Stimulated activated CD4-positive, alpha-beta T cell treated with anti-CD3 and anti-CD28 coated beads, Interleukin-15, amount 100 ng/mL, for 1 hour (primary cell): ENCODE measurements around the gene GPR25.

Source experiments
- DNase-seq, 2 donors: peaks; one replicate each; pipeline ENCODE4 v3.0.0-alpha.2; 2020; ENCODE audit warnings: low read depth in 1 of 2, low spot score in 1 of 2

GPR25 gene

GRCh38 chr1:200869753-200870391, 2.9 kb upstream of the GPR25 start:
- DNase-seq, result no peak

DNA sequence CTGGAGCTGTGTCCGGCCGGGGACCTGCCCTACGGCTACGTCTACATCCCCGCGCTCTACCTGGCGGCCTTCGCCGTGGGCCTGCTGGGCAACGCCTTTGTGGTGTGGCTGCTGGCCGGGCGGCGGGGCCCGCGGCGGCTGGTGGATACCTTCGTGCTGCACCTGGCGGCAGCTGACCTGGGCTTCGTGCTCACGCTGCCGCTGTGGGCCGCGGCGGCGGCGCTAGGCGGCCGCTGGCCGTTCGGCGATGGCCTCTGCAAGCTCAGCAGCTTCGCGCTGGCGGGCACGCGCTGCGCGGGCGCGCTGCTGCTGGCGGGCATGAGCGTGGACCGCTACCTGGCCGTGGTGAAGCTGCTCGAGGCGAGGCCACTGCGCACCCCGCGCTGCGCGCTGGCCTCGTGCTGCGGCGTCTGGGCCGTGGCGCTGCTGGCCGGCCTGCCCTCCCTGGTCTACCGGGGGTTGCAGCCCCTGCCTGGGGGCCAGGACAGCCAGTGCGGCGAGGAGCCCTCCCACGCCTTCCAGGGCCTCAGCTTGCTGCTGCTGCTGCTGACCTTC, 412 bp downstream of the GPR25 start:
- DNase-seq, result no peak

GRCh38 chr1:200873671-200874397, 1.1 kb downstream of the GPR25 start:
- DNase-seq, result no peak

- no peak for DNase-seq
Measured at GRCh38 chr1:200874694-200875093, 1.9 kb downstream of the GPR25 start.

GRCh38 chr1:200875416-200875815, 2.6 kb downstream of the GPR25 start:
- no peak for DNase-seq

- no peak for DNase-seq
Measured at GRCh38 chr1:200877010-200877409, 4.2 kb downstream of the GPR25 start.

GRCh38 chr1:200877839-200878551, 5.2 kb downstream of the GPR25 start:
- DNase-seq, result no peak

DNA sequence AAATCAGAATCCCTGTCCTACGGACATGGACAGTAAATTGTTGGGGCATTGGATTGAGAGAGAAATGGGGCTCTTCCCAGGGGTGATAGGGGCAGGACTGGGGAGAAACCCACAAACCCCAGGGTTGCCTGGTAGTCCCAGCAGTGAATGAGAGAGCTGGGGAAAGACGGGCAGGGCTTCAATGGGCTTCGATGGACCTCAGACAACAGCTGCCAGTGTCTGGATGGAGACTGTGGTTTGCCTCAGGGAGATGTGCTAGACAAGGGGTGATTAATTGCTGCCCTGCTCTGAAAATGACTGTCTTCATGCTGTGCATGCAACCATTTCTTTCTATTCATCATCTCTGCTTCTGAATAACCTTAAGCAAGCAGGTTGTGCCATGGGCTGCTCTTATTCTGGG, 7.4 kb downstream of the GPR25 start:
- no peak for DNase-seq

DNA sequence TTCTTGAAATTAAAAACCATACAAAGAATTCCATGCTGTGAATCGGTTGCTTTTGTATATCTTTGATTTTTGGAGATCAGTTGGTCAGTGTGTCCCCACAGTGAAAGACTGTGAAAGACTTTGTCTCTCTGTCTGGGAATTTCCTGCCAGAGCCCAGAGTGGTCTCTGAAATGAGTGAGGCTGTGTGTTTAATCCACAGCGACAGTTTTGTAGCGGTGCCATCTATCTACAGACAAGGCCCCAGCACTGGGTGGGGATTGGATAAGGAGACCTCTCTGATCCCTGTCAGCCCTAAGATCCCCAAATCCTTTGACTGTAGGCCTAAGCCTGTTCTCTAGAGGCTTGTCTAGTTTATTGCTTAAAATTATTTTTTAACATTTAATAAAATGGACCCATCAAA, 10.3 kb downstream of the GPR25 start:
- DNase-seq, result no peak

DNA sequence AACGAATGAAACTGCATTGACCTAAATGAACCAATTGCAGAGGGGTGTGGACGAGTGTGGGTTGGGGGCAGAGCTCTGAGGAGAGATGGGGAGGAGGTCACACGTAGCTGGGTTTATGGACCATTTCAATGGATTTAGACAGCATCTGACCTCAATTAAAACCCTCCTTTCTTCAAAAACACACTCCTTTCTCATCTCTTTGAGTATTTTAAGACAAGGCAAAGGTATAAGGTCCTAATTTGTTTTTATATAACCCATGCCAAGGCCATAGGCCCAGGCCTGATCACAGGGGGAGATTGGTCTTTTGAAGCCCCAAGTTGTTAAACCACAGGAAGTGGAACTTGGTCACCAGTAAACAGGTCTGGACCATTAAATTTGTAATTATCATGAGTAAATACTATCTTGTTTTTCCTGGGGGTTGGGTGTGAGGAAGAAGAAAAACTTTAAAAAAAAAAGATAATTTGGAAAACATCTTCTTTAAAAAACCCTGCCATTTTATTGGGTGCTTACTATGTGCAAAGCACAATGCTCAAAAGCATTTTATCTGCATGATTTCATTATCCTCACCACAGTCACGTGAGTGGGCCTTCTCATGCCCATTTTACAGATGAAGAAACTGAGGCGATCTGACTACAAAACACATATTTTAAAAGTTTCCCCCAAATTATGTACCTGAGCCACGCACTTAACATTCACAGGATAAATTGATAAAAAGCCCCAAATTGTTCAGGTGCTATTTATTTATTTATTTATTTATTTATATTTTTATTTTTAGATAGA, 13.0 kb downstream of the GPR25 start:
- no peak for DNase-seq

- no peak for DNase-seq
Measured at GRCh38 chr1:200886594-200886993, 13.8 kb downstream of the GPR25 start.

GRCh38 chr1:200887036-200887435, 14.3 kb downstream of the GPR25 start:
- no peak for DNase-seq

- no peak for DNase-seq
Measured at GRCh38 chr1:200887772-200888348, 15.1 kb downstream of the GPR25 start.

DNA sequence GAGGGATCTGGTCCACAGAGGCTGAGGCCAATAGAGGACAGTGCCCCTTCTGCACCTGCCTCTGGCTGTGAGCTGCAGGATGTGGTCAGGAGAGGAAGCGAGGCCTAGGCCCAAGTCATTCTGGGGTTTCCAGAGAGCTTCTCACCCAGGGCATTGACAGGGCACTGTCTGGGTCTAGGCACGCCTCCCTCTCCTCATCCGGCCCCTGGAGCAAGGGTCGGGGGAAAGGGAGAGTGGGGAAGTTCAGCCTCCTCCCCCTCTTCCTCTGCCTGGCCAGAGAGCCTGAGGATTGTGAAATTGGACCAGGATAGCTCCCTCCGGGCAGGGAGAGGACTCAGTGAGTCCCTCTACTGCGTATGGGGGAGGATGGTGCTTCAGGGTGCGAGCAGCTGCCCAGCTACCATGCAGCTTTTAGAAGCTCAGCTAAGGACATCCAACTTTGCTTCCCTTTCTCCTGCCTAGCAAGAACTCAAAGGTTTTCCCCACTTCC, 15.6 kb downstream of the GPR25 start:
- peak in 1 of 2 donors; percentile 50 for DNase-seq

DNA sequence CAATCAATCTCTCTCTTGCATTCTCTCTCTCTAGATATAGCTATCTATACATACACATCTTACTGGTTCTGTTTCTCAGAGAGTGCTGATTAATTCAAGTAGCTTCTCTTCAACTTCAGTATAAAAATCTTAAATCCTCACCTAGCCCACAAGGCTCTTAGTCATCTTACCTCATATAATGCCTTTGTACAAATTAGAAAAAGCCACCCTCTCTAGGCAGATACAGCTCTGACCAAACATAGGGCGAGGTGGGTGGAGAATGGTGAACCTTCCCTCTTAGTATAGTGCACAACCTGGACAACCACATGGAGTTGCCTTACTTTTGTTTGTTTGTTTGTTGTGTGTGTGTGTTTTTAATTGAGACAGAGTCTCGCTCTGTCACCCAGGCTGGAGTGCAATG, 16.8 kb downstream of the GPR25 start:
- DNase-seq, result no peak

DNA sequence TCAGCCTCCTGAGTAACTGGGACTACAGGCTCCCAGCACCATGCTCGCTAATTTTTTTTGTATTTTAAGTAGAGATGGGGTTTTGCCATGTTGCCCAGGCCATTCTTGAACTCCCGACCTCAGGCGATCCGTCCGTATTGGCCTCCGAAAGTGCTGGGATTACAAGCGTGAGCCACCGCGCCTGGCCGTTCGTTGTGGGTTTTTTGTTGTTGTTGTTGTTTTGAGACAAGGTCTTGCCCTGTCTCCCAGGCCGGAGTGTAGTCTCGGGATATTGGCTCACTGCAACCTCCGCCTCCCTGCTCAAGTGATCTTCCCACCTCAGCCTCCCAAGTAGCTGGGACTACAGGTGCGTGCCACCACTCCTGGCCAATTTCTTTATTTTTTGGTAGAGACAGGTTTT, 17.2 kb downstream of the GPR25 start:
- no peak for DNase-seq

DNA sequence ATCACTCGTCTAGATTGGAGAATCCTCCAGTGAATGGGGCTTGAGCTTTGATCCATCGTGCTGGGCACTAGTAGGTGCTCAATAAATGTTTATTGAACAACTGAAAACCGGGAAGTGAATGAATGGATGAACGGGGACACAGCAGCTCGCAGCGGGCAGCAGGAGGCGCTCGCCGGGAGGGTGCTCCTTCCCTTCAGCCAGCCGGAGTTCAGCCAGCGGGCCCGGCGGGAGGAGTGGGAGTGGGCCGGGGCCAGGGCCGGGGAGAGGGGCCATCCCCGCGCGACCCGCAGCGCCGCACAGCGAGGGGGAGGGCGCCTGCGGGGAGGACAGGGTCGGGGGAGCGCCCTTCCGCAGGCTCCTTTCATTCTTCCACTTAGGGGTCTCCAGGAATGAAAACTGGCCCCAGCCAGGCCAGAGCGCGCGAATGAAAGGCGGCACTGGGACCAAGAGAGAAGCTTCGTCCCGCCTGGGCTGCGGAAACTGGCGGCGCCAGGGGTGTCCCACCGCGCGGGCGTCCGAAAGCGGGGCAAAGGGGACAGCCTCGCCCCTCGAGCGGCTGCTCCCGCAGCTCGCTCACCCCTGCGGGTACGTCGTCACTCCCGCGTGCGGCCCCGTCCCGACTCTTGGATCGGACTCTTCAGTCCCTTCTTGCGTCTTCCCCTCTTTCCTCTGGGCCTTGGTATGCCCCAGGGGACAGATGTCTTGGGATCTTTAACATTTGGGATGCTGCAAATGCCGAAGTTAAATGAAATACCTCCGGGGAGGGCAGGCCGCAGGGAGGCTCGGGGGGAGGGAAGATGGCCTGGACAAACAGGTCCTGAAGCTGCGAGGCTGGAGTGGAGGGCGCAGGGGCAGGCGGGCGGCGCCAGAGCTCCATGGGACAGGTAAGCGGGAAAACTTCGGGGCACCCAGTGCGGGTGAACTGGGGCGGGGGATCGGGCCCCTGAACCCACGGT, 18.3 kb downstream of the GPR25 start:
- DNase-seq, result no peak

- DNase-seq, result no peak
Measured at GRCh38 chr1:200891774-200892157, 19.0 kb downstream of the GPR25 start.

- no peak for DNase-seq
Measured at GRCh38 chr1:200892546-200892945, 19.8 kb downstream of the GPR25 start.

DNA sequence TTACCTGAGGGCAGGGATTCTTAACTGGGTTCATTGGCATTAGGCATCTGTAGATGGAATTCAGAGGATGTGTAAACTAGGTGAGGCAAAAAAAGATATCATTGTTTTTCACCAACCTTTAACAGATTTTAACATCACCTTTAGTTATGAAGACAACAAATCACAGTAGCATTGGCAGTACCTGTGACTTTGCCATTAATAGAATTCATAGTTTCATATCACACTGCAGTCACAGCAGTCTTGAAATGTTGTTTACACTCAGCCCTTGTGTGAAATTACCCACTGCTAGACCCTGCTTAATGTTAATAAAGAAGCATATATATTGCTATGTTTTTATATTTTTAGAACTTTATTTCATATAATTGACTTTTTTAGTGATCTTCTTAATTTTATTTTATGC, 20.2 kb downstream of the GPR25 start:
- no peak for DNase-seq
